IPS-15b (cell line): Measurements from ENCODE around the gene DHRS13.
"Not testable (repeated sequence)": the region's sequence is repeated elsewhere in the genome, so short reads cannot be mapped to it uniquely, and the experiment has no call there.

Source experiments
- H3K27me3 ChIP-seq: one replicate; pipeline ENCODE4 v1.6.1; 2013; ENCODE audit warnings: low read length; ENCODE audit not compliant: control insufficient read depth, insufficient read depth
- H3K36me3 ChIP-seq: one replicate; pipeline ENCODE4 v1.6.1; 2013; ENCODE audit warnings: low read length; ENCODE audit not compliant: control insufficient read depth, insufficient read depth
- H3K4me1 ChIP-seq: one replicate; pipeline ENCODE4 v1.6.1; 2013; ENCODE audit warnings: mild to moderate bottlenecking, low read length; ENCODE audit not compliant: control insufficient read depth, insufficient read depth
- H3K4me3 ChIP-seq: one replicate; pipeline ENCODE4 v1.5.1; 2013; ENCODE audit warnings: low read depth, low read length
- H3K9ac ChIP-seq: one replicate; pipeline ENCODE4 v1.6.1; 2013; ENCODE audit warnings: low read depth, mild to moderate bottlenecking, low read length
- H3K9me3 ChIP-seq: one replicate; pipeline ENCODE4 v1.6.1; 2013; ENCODE audit warnings: mild to moderate bottlenecking, low read length; ENCODE audit not compliant: control insufficient read depth, insufficient read depth

Gene DHRS13

GRCh38 chr17:28858801-28859355 is 44.0 kb downstream of the DHRS13 start:
- H3K4me3 ChIP-seq = no peak overlapping the region
- H3K27me3 ChIP-seq = no peaks in the 10 kb centered on the region
- H3K9me3 ChIP-seq = no peaks in the 10 kb centered on the region
- peaks cover 25% of the 10 kb centered on the region for H3K36me3 ChIP-seq
- H3K4me1 ChIP-seq = no peaks in the 10 kb centered on the region
- H3K9ac ChIP-seq = no peak overlapping the region

GRCh38 chr17:28857905-28858800 is 44.7 kb downstream of the DHRS13 start:
- Histone ChIP-seq H3K36me3 (peaks cover 25% of the 10 kb centered on the region), H3K4me1 (no peaks in the 10 kb centered on the region), H3K9ac (no peak overlapping the region), H3K9me3 (no peaks in the 10 kb centered on the region), H3K4me3 (no peak overlapping the region), H3K27me3 (no peaks in the 10 kb centered on the region)

- no peaks in the 10 kb centered on the region for H3K9me3 ChIP-seq
- no peak overlapping the region for H3K4me3 ChIP-seq
- no peaks in the 10 kb centered on the region for H3K4me1 ChIP-seq
- H3K36me3 ChIP-seq = peaks cover 25% of the 10 kb centered on the region
- no peak overlapping the region for H3K9ac ChIP-seq
- H3K27me3 ChIP-seq = no peaks in the 10 kb centered on the region
Measured at GRCh38 chr17:28856028-28856574, 46.8 kb downstream of the DHRS13 start.

GRCh38 chr17:28855336-28855679 is 47.6 kb downstream of the DHRS13 start:
- Histone ChIP-seq H3K36me3 (peaks cover 21% of the 10 kb centered on the region), H3K9ac (peak overlapping the region; percentile 66), H3K4me1 (no peaks in the 10 kb centered on the region), H3K9me3 (no peaks in the 10 kb centered on the region), H3K4me3 (peak overlapping the region; percentile 72), H3K27me3 (no peaks in the 10 kb centered on the region)

GRCh38 chr17:28854457-28855335 is 48.2 kb downstream of the DHRS13 start, which contains the start of gene ERAL1:
Gene ERAL1 (plus strand): TSS chr17:28855016. CDS start chr17:28855035, 19 bp downstream.
- Histone ChIP-seq H3K9ac (peak within 1 kb of the TSS; percentile 75), H3K9me3 (no peaks in the 10 kb centered on the region), H3K27me3 (no peaks in the 10 kb centered on the region), H3K4me1 (no peaks in the 10 kb centered on the region), H3K4me3 (peak within 1 kb of the TSS; percentile 72), H3K36me3 (peaks cover 18% of the 10 kb centered on the region)

GRCh38 chr17:28853295-28853694 is 49.6 kb downstream of the DHRS13 start:
- Histone ChIP-seq H3K9me3 (no peaks in the 10 kb centered on the region), H3K9ac (no peak overlapping the region), H3K4me3 (no peak overlapping the region), H3K36me3 (peaks cover 9% of the 10 kb centered on the region), H3K4me1 (no peaks in the 10 kb centered on the region), H3K27me3 (no peaks in the 10 kb centered on the region)

- H3K9me3 ChIP-seq = no peaks in the 10 kb centered on the region
- no peak overlapping the region for H3K9ac ChIP-seq
- no peaks in the 10 kb centered on the region for H3K36me3 ChIP-seq
- no peaks in the 10 kb centered on the region for H3K4me1 ChIP-seq
- no peak overlapping the region for H3K4me3 ChIP-seq
- H3K27me3 ChIP-seq = no peaks in the 10 kb centered on the region
Measured at GRCh38 chr17:28849281-28849680, 53.6 kb downstream of the DHRS13 start.

GRCh38 chr17:28848667-28849066 is 54.2 kb downstream of the DHRS13 start:
- H3K27me3 ChIP-seq, H3K4me1 ChIP-seq, H3K4me3 ChIP-seq: not testable (repeated sequence)

More at GRCh38 chr17:28848667-28849066, 54.2 kb downstream of the DHRS13 start:
- not testable (repeated sequence) for H3K9me3 ChIP-seq, H3K36me3 ChIP-seq, H3K9ac ChIP-seq
